Skeletal muscle tissue (tissue), 4 donors: ENCODE data around the gene PARVB. TPM values are rescaled to one million over a fixed set of nuclear protein-coding genes. Genes with fewer than 3 reads are reported as not detected.
A peak's percentile ranks its signal among the peaks of the same experiment; 100 is the strongest.

Experiments used
- H3K27ac ChIP-seq: one replicate; pipeline ENCODE4 v1.7.0; 2013; ENCODE audit warnings: mild to moderate bottlenecking, low read depth, low read length, inconsistent platforms
- H3K27me3 ChIP-seq, 3 donors: one replicate each; pipeline ENCODE4 v1.7.0; 2013; ENCODE audit warnings: low read length in 3 of 3; ENCODE audit not compliant: control insufficient read depth in 3 of 3, insufficient read depth in 3 of 3
- H3K36me3 ChIP-seq, 3 donors: one replicate each; pipeline ENCODE4 v1.7.0; 2013; ENCODE audit warnings: low read length in 3 of 3; ENCODE audit not compliant: control insufficient read depth in 3 of 3, insufficient read depth in 3 of 3
- H3K4me1 ChIP-seq, 3 donors: one replicate each; pipeline ENCODE4 v1.7.0; 2013; ENCODE audit warnings: low read length in 3 of 3, mild to moderate bottlenecking in 3 of 3; ENCODE audit not compliant: control insufficient read depth in 3 of 3, insufficient read depth in 3 of 3
- H3K4me3 ChIP-seq, 3 donors: one replicate each; pipeline ENCODE4 v1.7.0; 2013; ENCODE audit warnings: low read length in 3 of 3
- H3K9ac ChIP-seq, 3 donors: one replicate each; pipeline ENCODE4 v1.7.0; 2013; ENCODE audit warnings: low read length in 3 of 3, mild to moderate bottlenecking in 3 of 3, moderate library complexity in 2 of 3, low read depth in 1 of 3
- H3K9me3 ChIP-seq, 3 donors: one replicate each; pipeline ENCODE4 v1.7.0; 2013; ENCODE audit warnings: low read length in 3 of 3; ENCODE audit not compliant: control insufficient read depth in 3 of 3
- total RNA-seq: library from RNA; depleted of rRNA; stranded (reverse); fragments of >200 nt; gene quantifications from one replicate; pipeline ENCODE4 v1.2.3, GENCODE V29; 2014
- donor health status: Osteomylitis.

Gene PARVB
- total RNA-seq, 1 donor from 2014 or later = 11.0 TPM

GRCh38 chr22:44031158-44031952 lies 7.3 kb downstream of the PARVB start:
- Histone ChIP-seq H3K36me3 (no peaks in the 10 kb centered on the region), H3K27ac (peak overlapping the region; percentile 81), H3K9me3 (no peaks in the 10 kb centered on the region), H3K4me3 (peak overlapping the region; percentile 13 to 16 (median 14)), H3K27me3 (no peaks in the 10 kb centered on the region), H3K4me1 (peaks cover 69 to 72% (median 70%) of the 10 kb centered on the region in 3 donors), H3K9ac (peak overlapping the region in 1 of 3 donors; percentile 1)

- no peaks in the 10 kb centered on the region for H3K9me3 ChIP-seq
- H3K4me3 ChIP-seq = peak overlapping the region in 2 of 3 donors; percentile 19 to 29
- H3K9ac ChIP-seq = peak overlapping the region in 2 of 3 donors; percentile 63 to 64
- H3K27me3 ChIP-seq = no peaks in the 10 kb centered on the region
- no peaks in the 10 kb centered on the region for H3K36me3 ChIP-seq
- H3K27ac ChIP-seq = peak overlapping the region; percentile 81
- H3K4me1 ChIP-seq = peaks cover 63 to 66% (median 65%) of the 10 kb centered on the region in 3 donors
Measured at GRCh38 chr22:44032126-44032730, 8.1 kb downstream of the PARVB start.

DNA sequence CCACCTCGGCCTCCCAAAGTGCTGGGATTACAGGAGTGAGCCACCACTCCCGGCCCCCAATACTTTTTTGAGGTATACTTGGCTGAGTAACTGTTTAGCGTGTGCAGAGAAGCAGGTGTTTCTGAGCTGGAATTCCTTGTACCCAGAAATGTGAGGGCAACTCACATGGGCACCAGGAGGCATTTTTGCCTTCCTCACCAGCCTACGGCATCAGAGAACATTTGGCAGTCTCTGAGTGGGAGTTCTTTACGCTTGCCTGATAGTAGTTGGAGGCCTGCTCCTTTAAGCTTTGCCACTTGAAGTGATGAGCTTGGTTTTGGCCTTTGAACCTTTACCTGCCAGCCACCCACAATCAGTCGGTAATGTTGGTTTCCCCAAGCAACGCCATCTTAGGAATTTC lies 9.2 kb downstream of the PARVB start:
- Histone ChIP-seq H3K4me3 (no peak overlapping the region), H3K27me3 (no peaks in the 10 kb centered on the region), H3K9ac (peak overlapping the region in 2 of 3 donors; percentile 6 to 34), H3K9me3 (no peaks in the 10 kb centered on the region), H3K27ac (peak overlapping the region; percentile 81), H3K4me1 (peaks cover 65 to 66% (median 66%) of the 10 kb centered on the region in 3 donors), H3K36me3 (no peaks in the 10 kb centered on the region)

GRCh38 chr22:44033694-44034093 lies 9.6 kb downstream of the PARVB start:
- Histone ChIP-seq H3K4me1 (peaks cover 61 to 66% (median 63%) of the 10 kb centered on the region in 3 donors), H3K27ac (peak overlapping the region; percentile 81)

DNA sequence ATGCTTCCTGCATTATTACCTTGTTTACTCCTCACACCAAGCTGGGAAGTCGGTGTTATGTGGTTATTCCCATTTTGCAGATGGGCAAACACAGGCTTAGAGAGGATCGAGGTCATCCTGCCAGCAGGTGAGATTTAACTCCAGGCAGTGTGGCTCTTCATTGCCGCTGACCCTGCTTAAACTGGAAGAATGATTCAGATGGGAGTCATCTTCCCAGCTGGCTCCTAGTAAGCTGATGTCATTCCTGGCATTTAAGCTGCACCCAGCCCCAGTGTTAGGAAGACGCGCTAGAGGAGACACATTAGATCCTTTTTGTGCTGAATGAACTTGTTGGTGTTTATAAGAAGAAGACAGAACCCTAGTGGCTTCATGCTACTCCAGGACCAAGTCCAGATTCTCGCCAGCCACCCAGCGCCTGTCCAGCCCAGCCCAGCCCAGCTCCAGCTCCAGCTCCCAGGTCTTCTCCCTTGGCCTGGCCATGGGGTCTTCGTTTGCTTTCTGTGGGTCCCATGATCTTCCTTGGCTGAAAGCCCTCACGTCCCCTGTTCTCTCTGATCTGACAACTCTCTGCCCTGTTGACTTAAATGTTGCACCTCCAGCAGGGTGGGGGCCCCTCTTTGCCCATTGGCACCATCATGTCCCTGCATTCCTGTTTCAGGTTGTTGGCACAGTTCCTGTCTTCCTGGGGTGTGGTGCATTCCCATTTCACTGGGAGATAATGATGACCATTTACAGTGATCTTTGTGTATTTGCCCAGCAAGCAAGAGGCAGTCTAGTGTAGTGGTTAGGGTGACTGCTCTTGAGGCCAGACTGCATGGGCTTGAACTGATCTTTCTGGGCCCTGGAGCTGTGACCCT lies 13.6 kb downstream of the PARVB start:
- peak overlapping the region; percentile 60 to 80 (median 71) for H3K9ac ChIP-seq
- peak overlapping the region; percentile 35 to 67 (median 55) for H3K4me3 ChIP-seq
- H3K27ac ChIP-seq = peak overlapping the region; percentile 97
- no peaks in the 10 kb centered on the region for H3K9me3 ChIP-seq
- no peaks in the 10 kb centered on the region for H3K36me3 ChIP-seq
- no peaks in the 10 kb centered on the region for H3K27me3 ChIP-seq
- H3K4me1 ChIP-seq = peaks cover 27 to 37% (median 33%) of the 10 kb centered on the region in 3 donors

More at GRCh38 chr22:44033694-44034093, 9.6 kb downstream of the PARVB start:
- Histone ChIP-seq H3K27me3 (no peaks in the 10 kb centered on the region), H3K4me3 (no peak overlapping the region), H3K9me3 (no peaks in the 10 kb centered on the region), H3K9ac (peak overlapping the region in 2 of 3 donors; percentile 6 to 34), H3K36me3 (no peaks in the 10 kb centered on the region)

- H3K36me3 ChIP-seq = no peaks in the 10 kb centered on the region
- no peak overlapping the region for H3K4me3 ChIP-seq
- H3K4me1 ChIP-seq = peaks cover 17 to 31% (median 23%) of the 10 kb centered on the region in 3 donors
- no peak overlapping the region for H3K9ac ChIP-seq
- no peaks in the 10 kb centered on the region for H3K27me3 ChIP-seq
- H3K9me3 ChIP-seq = no peaks in the 10 kb centered on the region
- no peak overlapping the region for H3K27ac ChIP-seq
Measured at GRCh38 chr22:44039566-44040171, 15.6 kb downstream of the PARVB start.

DNA sequence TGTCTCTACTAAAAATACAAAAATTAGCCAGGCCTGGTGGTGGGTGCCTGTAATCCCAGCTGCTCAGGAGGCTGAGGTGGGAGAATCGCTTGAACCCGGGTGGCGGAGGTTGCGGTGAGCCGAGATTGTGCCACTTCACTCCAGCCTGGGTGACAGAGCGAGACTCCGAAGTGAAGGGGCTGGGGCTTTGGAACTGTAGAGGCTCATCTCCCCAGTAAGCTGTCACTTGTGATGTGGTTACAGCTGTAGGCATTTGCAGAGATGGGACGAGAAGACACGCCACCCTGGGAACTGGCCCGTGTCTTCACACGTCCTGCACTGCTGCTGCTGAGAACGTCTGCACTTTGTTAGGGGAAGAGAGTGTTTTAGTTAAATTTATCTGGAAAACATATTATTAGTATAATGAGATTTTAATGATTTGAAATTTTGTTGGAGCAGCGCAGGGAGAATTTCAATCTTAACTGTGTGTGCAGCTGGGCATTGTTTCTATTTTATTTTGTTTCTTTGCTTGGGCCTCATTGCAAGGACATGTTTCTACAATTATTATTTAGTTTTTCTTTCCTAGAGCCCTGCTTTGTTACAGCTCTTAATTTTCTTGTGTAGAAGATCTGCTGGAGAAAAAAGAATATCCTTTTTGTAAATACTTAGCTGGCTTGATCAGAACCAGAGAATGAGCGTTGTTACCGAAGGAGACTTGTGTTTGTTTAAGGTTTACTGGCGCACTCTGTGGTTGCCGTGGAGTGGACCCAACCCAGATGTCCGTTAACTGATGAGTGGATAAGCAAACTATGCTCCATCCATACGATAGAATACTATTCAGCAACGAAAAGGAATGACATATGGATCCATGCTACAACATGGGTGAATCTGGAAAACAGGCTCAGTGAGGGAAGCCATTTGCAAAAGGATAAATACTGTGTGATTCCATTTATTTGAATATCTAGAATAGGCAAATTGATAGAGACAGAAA lies 18.4 kb downstream of the PARVB start:
- H3K36me3 ChIP-seq = no peaks in the 10 kb centered on the region
- no peaks in the 10 kb centered on the region for H3K27me3 ChIP-seq
- no peak overlapping the region for H3K27ac ChIP-seq
- peaks cover 15 to 32% (median 21%) of the 10 kb centered on the region in 3 donors for H3K4me1 ChIP-seq
- no peak overlapping the region for H3K9ac ChIP-seq
- H3K9me3 ChIP-seq = no peaks in the 10 kb centered on the region
- no peak overlapping the region for H3K4me3 ChIP-seq

DNA sequence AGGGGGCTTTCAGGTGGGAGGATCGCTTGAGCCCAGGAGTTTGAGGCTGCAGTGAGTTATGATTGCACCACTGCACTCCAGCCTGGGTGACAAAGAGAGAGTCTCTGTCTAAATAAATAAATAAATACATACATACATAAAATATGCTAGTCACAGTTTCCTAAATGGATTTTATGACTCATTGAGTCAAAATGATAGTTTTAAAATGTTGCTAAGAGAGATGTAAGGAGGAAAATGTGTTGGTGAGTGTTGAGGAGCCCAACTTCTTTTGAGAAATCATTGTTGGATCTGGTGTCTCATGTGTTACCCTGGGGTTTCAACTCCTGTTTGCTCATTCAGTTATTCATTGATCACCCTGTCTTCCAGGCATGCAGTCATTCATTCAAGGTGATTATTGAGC lies 21.0 kb downstream of the PARVB start:
- Histone ChIP-seq H3K4me3 (no peak overlapping the region), H3K27me3 (no peaks in the 10 kb centered on the region)

More for the DNA sequence above, 21.0 kb downstream of the PARVB start:
- Histone ChIP-seq H3K4me1 (peaks cover 14 to 32% (median 22%) of the 10 kb centered on the region in 3 donors), H3K27ac (no peak overlapping the region), H3K36me3 (no peaks in the 10 kb centered on the region), H3K9ac (no peak overlapping the region), H3K9me3 (no peaks in the 10 kb centered on the region)
